CD8-positive, alpha-beta memory T cell (primary cell): ENCODE results near the gene RC3H2. TPM values are rescaled to one million over a fixed set of nuclear protein-coding genes. Genes with fewer than 3 reads are reported as not detected.
"Not testable (repeated sequence)": the region's sequence is repeated elsewhere in the genome, so short reads cannot be mapped to it uniquely, and the experiment has no call there.

Experiments used
- CTCF ChIA-PET: fragments of 350-600 bp; sonication (Branson Sonifier 250); formaldehyde crosslinking; loops from one replicate; lab custom pipeline; 2021; ENCODE audit warnings: antibody characterized with exemption; lab: Charles Lee
- POLR2A ChIA-PET: fragments of 350-600 bp; sonication (Branson Sonifier 250); formaldehyde crosslinking; loops from one replicate; lab custom pipeline; 2021; ENCODE audit warnings: antibody characterized with exemption; lab: Charles Lee
- DNase-seq, 5 donors: peaks; one replicate each; pipeline versions ENCODE4 v3.0.0 to v3.0.0-alpha.2; 2020 to 2022; ENCODE audit warnings: mixed read lengths in 1 of 5
- H3K27ac ChIP-seq: one replicate; pipeline ENCODE4 v1.7.0; 2013; ENCODE audit warnings: low read depth, mild to moderate bottlenecking, low read length, moderate library complexity
- H3K27me3 ChIP-seq: 2 replicates; pipeline ENCODE4 v1.7.0; 2013; ENCODE audit warnings: low read length, mild to moderate bottlenecking; ENCODE audit not compliant: insufficient read depth, poor library complexity, severe bottlenecking
- H3K36me3 ChIP-seq: 2 replicates; pipeline ENCODE4 v1.7.0; 2013; ENCODE audit warnings: mild to moderate bottlenecking, low read length, moderate library complexity; ENCODE audit not compliant: insufficient read depth
- H3K4me1 ChIP-seq: 2 replicates; pipeline ENCODE4 v1.7.0; 2013; ENCODE audit warnings: mild to moderate bottlenecking, low read length, moderate library complexity; ENCODE audit not compliant: insufficient read depth
- H3K4me3 ChIP-seq: 2 replicates; pipeline ENCODE4 v1.7.0; 2013; ENCODE audit warnings: mild to moderate bottlenecking, low read length
- H3K9me3 ChIP-seq: 2 replicates; pipeline ENCODE4 v1.7.0; 2013; ENCODE audit warnings: mild to moderate bottlenecking, low read length
- H3K27ac Mint-ChIP-seq, 8 donors: one replicate each; pipeline ENCODE4 v1.8.0; 2020 to 2021; ENCODE audit warnings: mixed read lengths in 8 of 8, mild to moderate bottlenecking in 6 of 8, inconsistent platforms in 3 of 8, moderate library complexity in 3 of 8
- H3K27me3 Mint-ChIP-seq, 2 donors: one replicate each; pipeline ENCODE4 v1.8.0; 2020 to 2021; ENCODE audit warnings: mixed read lengths in 2 of 2, mild to moderate bottlenecking in 1 of 2, moderate library complexity in 1 of 2
- H3K36me3 Mint-ChIP-seq, 3 donors: one replicate each; pipeline ENCODE4 v1.8.0; 2020 to 2021; ENCODE audit warnings: mixed read lengths in 3 of 3, inconsistent platforms in 1 of 3, mild to moderate bottlenecking in 1 of 3
- H3K4me1 Mint-ChIP-seq, 3 donors: one replicate each; pipeline ENCODE4 v1.8.0; 2020 to 2021; ENCODE audit warnings: mixed read lengths in 3 of 3, inconsistent platforms in 1 of 3, mild to moderate bottlenecking in 1 of 3
- H3K4me3 Mint-ChIP-seq, 7 donors: one replicate each; pipeline ENCODE4 v1.8.0; 2020 to 2021; ENCODE audit warnings: mixed read lengths in 7 of 7, mild to moderate bottlenecking in 6 of 7, moderate library complexity in 4 of 7, inconsistent platforms in 2 of 7
- H3K9me3 Mint-ChIP-seq, 5 donors: one replicate each; pipeline ENCODE4 v1.8.0; 2020 to 2022; ENCODE audit warnings: mixed read lengths in 5 of 5, mild to moderate bottlenecking in 3 of 5, moderate library complexity in 2 of 5, inconsistent platforms in 1 of 5
- polyA plus RNA-seq: library from polyadenylated mRNA; unstranded; fragments of 300-500 nt; fragmentation: Illumina TruSeq; gene quantifications from one replicate; pipeline ENCODE4 v1.2.3, GENCODE V29; 2021
- total RNA-seq, 2 experiments: library from RNA; stranded (reverse); gene quantifications; one replicate each; pipeline ENCODE4 v1.2.3, GENCODE V29; 2021

Gene RC3H2
- total and polyA plus RNA-seq, 3 experiments from 2014 or later = 32.1 to 34.4 (median 34.0) TPM

DNA sequence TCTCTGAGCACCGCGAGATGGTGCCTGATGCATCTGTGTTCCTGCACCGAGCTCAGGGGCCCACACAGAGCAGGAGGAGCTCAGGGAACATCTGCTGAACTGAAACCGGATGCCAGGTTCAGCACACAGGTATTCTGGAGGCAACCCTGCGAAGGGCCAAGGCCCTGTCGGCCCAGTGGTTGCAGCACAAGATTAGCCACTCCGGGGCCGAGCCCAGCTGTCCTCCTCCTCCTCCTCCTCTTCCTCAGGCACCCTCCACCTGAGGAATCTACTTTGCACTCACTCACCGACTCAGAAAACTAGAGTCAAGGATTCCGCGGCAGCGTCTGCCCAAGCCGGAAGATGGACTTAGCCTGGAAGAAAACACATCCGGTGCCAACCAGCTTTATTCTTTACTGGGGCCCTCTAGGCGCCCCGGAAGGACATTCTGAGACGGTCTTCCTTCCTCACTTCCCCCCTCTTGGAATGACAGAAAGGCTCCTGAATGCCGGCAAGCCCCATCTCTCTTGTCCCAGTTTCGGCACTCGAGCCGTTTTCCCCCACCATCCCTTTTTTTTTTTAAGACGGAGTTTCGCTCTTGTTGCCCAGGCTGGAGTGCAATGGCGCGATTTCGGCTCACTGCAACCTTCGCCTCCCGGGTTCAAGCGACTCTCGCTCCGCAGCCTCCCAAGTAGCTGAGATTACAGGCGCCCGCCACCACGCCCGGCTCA, 8.0 kb upstream of the RC3H2 start, which contains the start of gene ZBTB6:
ZBTB6 (minus strand) TSS at position 360 of the 710 bp plus-strand sequence. CDS start 1,251 bp downstream, outside the sequence.
- ChIA-PET CTCF (interaction anchor here (0.9 to 2.0 kb wide), 8 partner anchors 8 to 437 kb away, joined by 3 to 10 read pairs (median 4); partner anchors contain the start of genes PDCL, RABGAP1, RC3H2 and ZBTB26), POLR2A (interaction anchor here (0.5 to 2.2 kb wide), 9 partner anchors 9 to 85 kb away, joined by 3 to 21 read pairs (median 7); partner anchors contain the start of genes PDCL, RABGAP1, RC3H2 and ZBTB26)
- Histone ChIP-seq H3K4me3 (peak within 1 kb of the TSS; percentile 99), H3K4me1 (peaks cover 20% of the 10 kb centered on the region), H3K27ac (peak within 1 kb of the TSS; percentile 91), H3K9me3 (no peaks in the 10 kb centered on the region), H3K27me3 (no peaks in the 10 kb centered on the region), H3K36me3 (peaks cover 21% of the 10 kb centered on the region)
- Mint-ChIP-seq H3K4me1 (peaks cover 24 to 41% (median 38%) of the 10 kb centered on the region in 3 donors), H3K36me3 (peaks cover 0 to 42% (median 13%) of the 10 kb centered on the region in 3 donors), H3K9me3 (no peaks in the 10 kb centered on the region), H3K27ac (peak within 1 kb of the TSS; percentile 92 to 100 (median 99)), H3K27me3 (peaks cover 0 to 2% of the 10 kb centered on the region in 2 donors), H3K4me3 (peak within 1 kb of the TSS; percentile 89 to 100 (median 97))
- DNase-seq = peak; percentile 52 to 82 (median 74)

DNA sequence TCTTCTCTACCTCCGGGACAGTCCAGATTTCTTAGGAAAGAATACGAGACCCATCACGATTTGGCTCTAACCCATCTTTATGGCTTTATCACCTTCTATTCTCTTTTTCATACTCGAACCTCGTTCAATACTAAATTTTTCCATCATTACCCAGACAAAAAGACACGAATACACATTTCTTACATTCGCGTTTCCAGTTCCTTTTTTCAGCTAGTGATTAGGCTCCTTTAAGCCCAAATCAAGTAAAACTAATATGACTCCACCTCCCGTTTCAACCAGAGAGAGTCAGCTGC, 7.5 kb upstream of the RC3H2 start:
- CTCF ChIA-PET = interaction anchor here (0.9 to 2.0 kb wide), 8 partner anchors 8 to 437 kb away, joined by 3 to 10 read pairs (median 4); partner anchors contain the start of genes PDCL, RABGAP1, RC3H2 and ZBTB26
- Histone ChIP-seq H3K4me1 (peaks cover 20% of the 10 kb centered on the region), H3K27me3 (no peaks in the 10 kb centered on the region), H3K27ac (peak overlapping the region; percentile 91), H3K9me3 (no peaks in the 10 kb centered on the region), H3K36me3 (peaks cover 21% of the 10 kb centered on the region), H3K4me3 (peak overlapping the region; percentile 99)
- peaks cover 0 to 2% of the 10 kb centered on the region in 2 donors for H3K27me3 Mint-ChIP-seq
- no peaks in the 10 kb centered on the region for H3K9me3 Mint-ChIP-seq
- POLR2A ChIA-PET = interaction anchor here (0.5 to 2.2 kb wide), 9 partner anchors 8 to 84 kb away, joined by 3 to 21 read pairs (median 7); partner anchors contain the start of genes PDCL, RABGAP1, RC3H2 and ZBTB26
- peak overlapping the region; percentile 89 to 100 (median 97) for H3K4me3 Mint-ChIP-seq
- H3K4me1 Mint-ChIP-seq = peaks cover 24 to 41% (median 38%) of the 10 kb centered on the region in 3 donors
- H3K36me3 Mint-ChIP-seq = peaks cover 0 to 46% (median 13%) of the 10 kb centered on the region in 3 donors
- peak overlapping the region; percentile 92 to 100 (median 99) for H3K27ac Mint-ChIP-seq
- no peak for DNase-seq

DNA sequence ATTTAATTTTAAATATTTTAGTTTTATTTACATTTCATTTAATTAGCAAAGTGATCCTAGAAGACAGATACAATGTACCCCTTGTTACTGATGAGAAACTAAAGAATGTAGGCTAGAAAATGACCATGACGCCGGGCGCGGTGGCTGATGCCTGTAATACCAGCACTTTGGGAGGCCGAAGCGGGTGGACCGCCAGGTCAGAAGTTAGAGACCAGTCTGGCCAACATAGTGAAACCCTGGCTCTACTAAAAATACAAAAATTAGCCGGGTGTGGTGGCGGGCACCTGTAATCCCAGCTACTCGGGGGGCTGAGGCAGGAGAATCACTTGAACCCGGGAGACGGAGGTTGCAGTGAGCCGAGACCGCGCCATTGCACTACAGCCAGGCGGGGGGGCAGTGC, 963 bp upstream of the RC3H2 start:
- CTCF ChIA-PET, H3K9me3 Mint-ChIP-seq, H3K4me3 ChIP-seq, DNase-seq, H3K9me3 ChIP-seq, H3K27me3 ChIP-seq, H3K27ac ChIP-seq, H3K27me3 Mint-ChIP-seq: not testable (repeated sequence)
- Mint-ChIP-seq H3K4me3 (peak overlapping the region in 1 of 7 donors; percentile 94), H3K27ac (peak overlapping the region in 3 of 8 donors; percentile 46 to 96 (median 89)), H3K4me1 (peaks cover 31 to 44% (median 41%) of the 10 kb centered on the region in 3 donors), H3K36me3 (peaks cover 0 to 37% (median 6%) of the 10 kb centered on the region in 3 donors)
- H3K4me1 ChIP-seq = peaks cover 16% of the 10 kb centered on the region
- POLR2A ChIA-PET = interaction anchor here (0.6 to 3.7 kb wide), 3 partner anchors 25 to 149 kb away, joined by 3 to 29 read pairs (median 3); partner anchors contain the start of gene ZBTB26
- peaks cover 21% of the 10 kb centered on the region for H3K36me3 ChIP-seq

DNA sequence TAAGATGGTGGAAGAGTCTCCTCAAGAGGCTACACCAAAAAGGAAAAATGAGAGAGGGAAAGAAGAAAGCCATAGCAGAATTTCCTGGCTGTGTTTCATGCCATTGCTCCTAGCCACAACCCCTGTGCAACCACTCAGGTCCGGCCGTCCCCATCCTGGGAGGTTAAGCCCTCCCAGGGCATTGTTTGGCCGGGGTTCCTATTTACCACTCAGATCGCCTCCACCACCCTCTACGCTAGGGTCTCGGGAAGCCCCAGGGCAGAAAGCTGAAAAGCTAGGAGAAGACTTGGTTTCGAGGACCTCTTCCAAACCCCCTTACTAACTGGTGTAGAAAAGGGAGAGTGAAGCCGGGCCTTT, 715 bp downstream of the RC3H2 start:
- H3K9me3 Mint-ChIP-seq = no peaks in the 10 kb centered on the region
- H3K4me3 Mint-ChIP-seq = peak overlapping the region; percentile 91 to 99 (median 95)
- peaks cover 0 to 24% (median 0%) of the 10 kb centered on the region in 3 donors for H3K36me3 Mint-ChIP-seq
- H3K4me3 ChIP-seq = peak overlapping the region; percentile 86
- no peaks in the 10 kb centered on the region for H3K27me3 Mint-ChIP-seq
- DNase-seq = peak in 3 of 5 donors; percentile 10 to 18 (median 14)
- H3K4me1 Mint-ChIP-seq = peaks cover 37 to 46% (median 46%) of the 10 kb centered on the region in 3 donors
- no peaks in the 10 kb centered on the region for H3K9me3 ChIP-seq
- peak overlapping the region; percentile 91 for H3K27ac ChIP-seq
- CTCF ChIA-PET = interaction anchor here (1.0 to 2.3 kb wide), 6 partner anchors 8 to 86 kb away, joined by 3 to 10 read pairs (median 4); partner anchors contain the start of genes PDCL, RABGAP1 and ZBTB6
- peak overlapping the region; percentile 87 to 97 (median 95) for H3K27ac Mint-ChIP-seq
- peaks cover 28% of the 10 kb centered on the region for H3K4me1 ChIP-seq
- H3K36me3 ChIP-seq = peaks cover 7% of the 10 kb centered on the region
- POLR2A ChIA-PET = interaction anchor here (0.5 to 3.7 kb wide), 5 partner anchors 9 to 76 kb away, joined by 3 to 29 read pairs (median 19); partner anchors contain the start of genes PDCL, RABGAP1, ZBTB26 and ZBTB6
- no peaks in the 10 kb centered on the region for H3K27me3 ChIP-seq

DNA sequence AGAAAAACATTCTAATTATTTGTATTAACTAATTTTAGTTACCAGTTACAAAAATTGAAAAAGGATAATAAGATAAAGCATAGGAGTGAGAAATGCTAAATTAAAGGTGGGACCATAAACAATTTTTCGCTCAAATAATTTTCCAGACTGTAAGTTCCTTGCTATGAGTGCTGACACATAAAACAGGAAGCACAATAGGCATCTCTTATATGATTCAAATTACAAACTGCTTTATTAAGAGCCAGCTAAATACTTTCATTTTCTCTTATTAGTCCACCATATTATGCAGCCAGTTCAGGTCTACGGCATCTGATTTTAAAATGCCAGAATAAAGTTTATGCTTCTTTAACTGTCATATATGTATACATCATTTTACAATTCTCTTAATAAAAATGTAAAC, 4.4 kb downstream of the RC3H2 start:
- Histone ChIP-seq H3K4me1 (peaks cover 52% of the 10 kb centered on the region), H3K27ac (peak overlapping the region; percentile 27), H3K27me3 (no peaks in the 10 kb centered on the region), H3K36me3 (no peaks in the 10 kb centered on the region), H3K9me3 (no peaks in the 10 kb centered on the region), H3K4me3 (no peak overlapping the region)
- Mint-ChIP-seq H3K9me3 (no peaks in the 10 kb centered on the region), H3K27me3 (no peaks in the 10 kb centered on the region), H3K4me3 (peak overlapping the region; percentile 60 to 84 (median 76)), H3K4me1 (peaks cover 59 to 75% (median 74%) of the 10 kb centered on the region in 3 donors), H3K27ac (peak overlapping the region; percentile 21 to 92 (median 89)), H3K36me3 (peaks cover 0 to 33% (median 2%) of the 10 kb centered on the region in 3 donors)
- ChIA-PET POLR2A (interaction anchor here (1.1 to 1.9 kb wide), 2 partner anchors 12 to 41 kb away, joined by 9 to 10 read pairs; partner anchors contain the start of gene ZBTB6), CTCF (interaction anchor here (1.2 kb wide), 1 partner anchor 12 kb away, joined by 4 read pairs; the partner anchor contains the start of gene ZBTB6)
- DNase-seq = peak in 1 of 5 donors; percentile 27

DNA sequence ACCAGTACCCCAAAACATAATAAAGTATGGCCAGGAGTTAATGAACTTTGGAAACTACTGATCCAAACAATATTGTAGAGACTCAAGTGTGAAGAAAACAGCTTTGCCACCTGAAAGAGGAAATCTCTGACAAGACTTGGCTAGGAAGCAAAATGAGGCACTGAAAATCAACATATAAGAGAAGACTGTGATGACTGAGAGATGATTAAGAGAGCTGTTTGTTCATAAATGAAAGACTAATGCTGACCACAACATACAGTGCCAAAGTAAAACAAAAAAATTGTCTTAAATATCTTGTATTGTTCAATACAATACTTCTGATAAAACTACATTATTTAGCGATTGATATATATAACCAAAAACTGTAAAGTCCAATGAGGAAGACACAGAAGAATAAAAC, 7.2 kb downstream of the RC3H2 start:
- no peaks in the 10 kb centered on the region for H3K9me3 ChIP-seq
- Mint-ChIP-seq H3K27me3 (no peaks in the 10 kb centered on the region), H3K4me1 (peaks cover 46 to 76% (median 70%) of the 10 kb centered on the region in 3 donors), H3K27ac (peak overlapping the region in 7 of 8 donors; percentile 1 to 62 (median 44)), H3K9me3 (no peaks in the 10 kb centered on the region), H3K4me3 (peak overlapping the region; percentile 0 to 44 (median 5)), H3K36me3 (peaks cover 0 to 47% (median 9%) of the 10 kb centered on the region in 3 donors)
- H3K4me3 ChIP-seq = no peak overlapping the region
- DNase-seq = no peak
- ChIA-PET POLR2A (no interaction called here), CTCF (interaction anchor here (1.5 kb wide), 1 partner anchor 63 kb away, joined by 4 read pairs; no protein-coding TSS in a partner anchor)
- H3K4me1 ChIP-seq = peaks cover 47% of the 10 kb centered on the region
- H3K27me3 ChIP-seq = no peaks in the 10 kb centered on the region
- H3K27ac ChIP-seq = no peak overlapping the region
- peaks cover 8% of the 10 kb centered on the region for H3K36me3 ChIP-seq

DNA sequence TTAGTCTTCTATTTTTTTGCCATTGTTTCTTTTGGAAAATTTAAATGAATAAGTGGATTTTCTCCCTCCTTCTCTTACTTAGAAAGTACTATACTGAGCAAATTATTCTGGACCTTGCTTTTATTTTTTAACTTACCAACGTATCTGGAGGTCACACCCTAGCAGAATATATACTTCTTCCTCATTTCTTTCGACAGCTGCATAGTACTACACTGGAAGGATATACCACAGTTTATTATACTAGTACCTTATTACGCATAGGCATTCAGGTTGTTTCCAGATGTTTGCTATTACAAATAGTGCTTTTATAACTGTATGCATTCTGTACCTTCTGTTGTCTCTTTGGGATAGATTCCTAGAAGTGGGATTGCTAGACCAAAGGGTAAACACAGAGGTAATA, 16.7 kb downstream of the RC3H2 start:
- Histone ChIP-seq H3K27me3 (no peaks in the 10 kb centered on the region), H3K4me1 (no peaks in the 10 kb centered on the region), H3K36me3 (peaks cover 35% of the 10 kb centered on the region), H3K9me3 (no peaks in the 10 kb centered on the region), H3K4me3 (no peak overlapping the region), H3K27ac (no peak overlapping the region)
- Mint-ChIP-seq H3K36me3 (peaks cover 0 to 70% (median 13%) of the 10 kb centered on the region in 3 donors), H3K4me3 (no peak overlapping the region), H3K27ac (peak overlapping the region in 1 of 8 donors; percentile 34), H3K9me3 (no peaks in the 10 kb centered on the region), H3K27me3 (no peaks in the 10 kb centered on the region), H3K4me1 (peaks cover 1 to 10% (median 6%) of the 10 kb centered on the region in 3 donors)
- CTCF ChIA-PET = no interaction called here
- DNase-seq = no peak
- POLR2A ChIA-PET = no interaction called here
